Islet precursor cell (in vitro differentiated cells): ENCODE measurements around the gene DSTN.
A peak's percentile ranks its signal among the peaks of the same experiment; 100 is the strongest.

ENCODE experiments used
- DNase-seq: peaks from one replicate; pipeline ENCODE4 v3.0.0-alpha.2; 2018

Gene DSTN

GRCh38 chr20:17584689-17585088, 14.8 kb downstream of the DSTN start:
- no peak for DNase-seq

- DNase-seq = no peak
Observed at GRCh38 chr20:17586250-17586649, 16.4 kb downstream of the DSTN start.

DNA sequence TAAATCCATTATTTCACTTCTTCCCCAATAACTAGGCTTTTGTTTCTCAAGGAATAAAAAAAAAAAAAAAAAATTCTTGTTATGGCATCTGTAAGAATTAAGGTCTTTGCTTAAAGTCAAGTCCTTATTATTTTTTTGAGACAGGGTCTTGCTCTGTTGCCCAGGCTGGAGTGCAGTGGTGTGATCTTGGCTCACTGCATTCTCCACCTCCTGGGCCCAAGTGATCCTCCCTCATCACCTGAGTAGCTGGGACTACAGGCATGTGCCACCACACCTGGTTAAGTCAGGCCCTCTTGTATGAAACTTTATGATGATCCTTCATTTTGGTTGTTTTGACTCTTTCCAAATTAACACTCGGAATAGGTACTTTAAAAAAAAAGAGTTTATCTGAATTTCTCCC, 17.3 kb downstream of the DSTN start:
- no peak for DNase-seq

GRCh38 chr20:17587824-17588223, 17.9 kb downstream of the DSTN start:
- no peak for DNase-seq

- DNase-seq = no peak
Observed at GRCh38 chr20:17589161-17589834, 19.4 kb downstream of the DSTN start.

- no peak for DNase-seq
Observed at GRCh38 chr20:17590245-17590644, 20.4 kb downstream of the DSTN start.

- DNase-seq = no peak
Observed at GRCh38 chr20:17593902-17594301, 24.0 kb downstream of the DSTN start.

- peak; percentile 83 for DNase-seq
Observed at GRCh38 chr20:17594443-17594842, 24.6 kb downstream of the DSTN start.

DNA sequence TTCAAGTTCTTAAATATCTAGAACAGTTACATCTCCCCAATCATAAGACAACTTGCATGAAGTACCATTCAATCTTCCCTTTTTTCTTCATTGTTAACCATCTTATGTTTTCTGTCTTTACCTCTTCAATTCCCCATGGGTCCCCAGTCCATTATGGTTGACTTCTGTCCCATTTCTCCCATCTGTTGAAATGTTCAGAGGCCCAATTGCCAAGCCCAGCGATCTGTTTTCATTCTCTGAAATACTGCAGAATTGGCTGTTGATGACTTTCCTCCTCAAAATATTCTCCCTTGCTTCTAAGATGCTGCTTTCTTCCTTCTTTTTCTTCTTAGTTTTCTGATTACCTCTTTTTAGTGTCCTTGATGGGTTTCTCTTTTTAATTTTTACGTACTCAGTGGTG, 26.0 kb downstream of the DSTN start:
- DNase-seq = no peak

DNA sequence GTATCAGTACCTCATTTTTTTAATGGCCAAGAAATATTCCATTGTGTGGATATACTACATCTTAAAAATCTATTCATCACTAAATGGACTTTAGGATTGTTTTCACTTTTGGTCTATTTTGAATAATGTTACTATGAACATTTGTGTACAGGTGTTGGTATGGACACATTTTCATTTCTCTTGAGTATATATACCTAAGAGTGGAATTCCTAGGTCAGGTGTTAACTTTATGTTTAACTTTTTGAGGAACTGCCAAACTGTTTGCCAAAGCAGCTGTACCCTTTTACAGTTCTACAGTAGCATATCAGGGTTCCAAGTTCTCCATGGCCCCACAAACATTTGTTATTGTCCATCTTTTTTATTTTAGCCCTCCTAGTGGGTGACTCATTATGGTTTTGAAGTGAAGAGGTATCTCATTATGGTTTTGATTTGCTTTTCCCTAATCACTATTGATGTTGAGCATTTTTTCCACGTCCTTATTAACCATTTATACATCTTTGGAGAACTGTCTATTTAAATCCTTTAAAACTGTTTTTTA, 28.2 kb downstream of the DSTN start:
- DNase-seq = no peak

DNA sequence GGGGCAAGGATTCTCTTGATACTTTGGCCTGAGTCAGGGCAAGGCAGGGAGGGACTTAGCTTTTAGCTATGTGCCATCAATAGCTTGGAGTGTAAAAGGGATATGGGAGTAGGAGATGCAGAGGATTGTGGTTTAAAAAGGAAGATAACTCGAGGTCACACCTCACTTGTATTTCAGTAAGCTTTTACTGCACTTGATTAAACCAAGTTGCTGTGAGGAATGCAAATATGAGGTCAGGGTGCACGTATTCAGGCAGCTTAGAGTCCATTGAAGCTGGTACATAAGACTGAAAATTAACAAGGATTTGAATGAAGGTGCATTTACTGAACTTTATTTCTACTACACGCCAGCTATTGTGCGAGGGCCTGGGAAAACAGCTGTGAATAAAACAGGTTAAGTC, 32.1 kb downstream of the DSTN start:
- DNase-seq = no peak

DNA sequence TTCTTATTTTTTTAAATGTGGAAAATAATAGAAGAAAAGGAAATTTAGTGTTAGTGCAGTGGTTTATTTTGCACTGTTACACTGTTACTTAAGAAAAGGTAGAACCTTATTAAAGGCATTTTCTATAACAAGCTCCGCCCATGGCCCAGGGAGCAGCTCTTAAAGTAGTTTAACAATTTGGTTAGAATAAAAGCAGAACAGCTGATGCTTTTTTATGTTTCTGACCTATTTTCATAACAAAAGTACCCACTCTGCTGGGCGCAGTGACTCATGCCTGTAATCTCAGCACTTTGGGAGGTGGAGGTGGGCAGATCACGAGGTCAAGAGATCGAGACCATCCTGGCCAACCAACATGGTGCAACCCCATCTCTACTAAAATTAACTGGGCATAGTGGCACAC, 32.6 kb downstream of the DSTN start:
- no peak for DNase-seq

DNA sequence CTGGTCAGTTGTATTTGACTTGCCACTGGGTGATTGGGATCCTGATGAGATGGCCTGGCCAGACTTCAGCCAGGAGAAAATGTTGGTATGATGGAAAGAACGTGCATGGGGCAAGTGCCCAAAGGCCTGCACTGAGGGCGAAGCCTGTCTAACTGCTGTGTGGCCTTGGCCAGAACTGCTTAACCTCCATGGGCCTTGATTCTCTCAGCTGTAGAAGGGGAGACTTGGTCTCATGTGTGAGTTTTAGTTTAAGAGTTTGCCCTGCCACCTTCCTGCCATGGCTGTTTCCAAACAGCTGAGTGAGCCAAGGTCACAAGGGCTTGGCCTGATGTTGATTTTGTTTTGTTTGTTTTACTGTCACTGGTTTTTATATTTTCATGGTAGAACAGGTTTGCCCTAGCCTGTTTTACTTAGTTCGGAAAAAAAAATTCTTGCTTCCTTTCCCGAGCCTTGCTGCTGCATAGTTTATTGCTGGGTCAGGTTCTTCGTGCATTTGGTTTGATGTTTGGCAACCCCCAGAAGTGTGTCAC, 35.3 kb downstream of the DSTN start:
- DNase-seq = no peak

DNA sequence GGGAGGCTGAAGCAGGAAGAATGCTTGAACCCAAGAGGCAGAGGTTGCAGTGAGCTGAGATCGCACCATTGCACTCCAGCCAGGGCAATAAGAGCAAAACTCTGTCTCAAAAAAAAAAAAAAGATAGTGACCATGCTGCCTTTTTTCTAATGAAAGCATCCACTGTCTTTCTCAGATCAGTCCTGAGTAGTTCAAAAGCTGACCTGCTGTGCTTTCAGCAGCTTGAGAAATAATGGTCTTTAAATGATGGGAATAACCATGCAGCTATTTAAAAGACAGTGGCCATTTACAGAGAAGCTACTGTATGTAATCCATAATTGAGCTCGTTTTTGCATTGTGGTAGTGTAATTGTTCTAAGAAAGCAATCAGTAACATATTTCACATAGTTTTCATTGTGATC, 36.1 kb downstream of the DSTN start:
- DNase-seq = no peak

- no peak for DNase-seq
Observed at GRCh38 chr20:17608701-17609497, 39.0 kb downstream of the DSTN start.

DNA sequence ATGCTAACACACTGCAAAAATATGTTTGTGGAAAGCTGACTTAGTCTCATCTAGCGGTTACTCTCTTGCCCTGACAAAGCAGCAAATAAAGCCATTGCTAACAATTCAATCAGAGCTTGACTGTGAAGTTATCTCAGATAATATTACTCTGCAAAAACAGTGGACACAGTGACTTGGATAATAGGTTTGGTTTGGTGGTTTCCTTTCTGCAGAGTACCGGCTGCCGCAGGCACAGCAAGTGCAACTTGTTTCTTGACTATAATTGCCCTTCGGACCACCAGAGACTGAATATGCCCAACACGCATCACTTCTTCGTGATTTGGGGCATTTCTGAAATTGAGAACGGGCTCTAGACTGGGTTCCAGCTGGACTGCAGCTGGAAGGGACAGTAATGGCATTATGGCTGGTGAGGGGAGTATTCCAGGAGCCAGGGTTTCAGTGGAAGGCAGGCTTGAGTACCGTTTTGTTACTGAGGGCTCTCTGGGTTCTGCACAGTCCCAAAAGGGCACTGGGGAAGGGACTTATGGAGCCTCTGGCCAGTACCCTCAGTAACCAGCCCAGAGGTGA, 40.0 kb downstream of the DSTN start:
- no peak for DNase-seq

DNA sequence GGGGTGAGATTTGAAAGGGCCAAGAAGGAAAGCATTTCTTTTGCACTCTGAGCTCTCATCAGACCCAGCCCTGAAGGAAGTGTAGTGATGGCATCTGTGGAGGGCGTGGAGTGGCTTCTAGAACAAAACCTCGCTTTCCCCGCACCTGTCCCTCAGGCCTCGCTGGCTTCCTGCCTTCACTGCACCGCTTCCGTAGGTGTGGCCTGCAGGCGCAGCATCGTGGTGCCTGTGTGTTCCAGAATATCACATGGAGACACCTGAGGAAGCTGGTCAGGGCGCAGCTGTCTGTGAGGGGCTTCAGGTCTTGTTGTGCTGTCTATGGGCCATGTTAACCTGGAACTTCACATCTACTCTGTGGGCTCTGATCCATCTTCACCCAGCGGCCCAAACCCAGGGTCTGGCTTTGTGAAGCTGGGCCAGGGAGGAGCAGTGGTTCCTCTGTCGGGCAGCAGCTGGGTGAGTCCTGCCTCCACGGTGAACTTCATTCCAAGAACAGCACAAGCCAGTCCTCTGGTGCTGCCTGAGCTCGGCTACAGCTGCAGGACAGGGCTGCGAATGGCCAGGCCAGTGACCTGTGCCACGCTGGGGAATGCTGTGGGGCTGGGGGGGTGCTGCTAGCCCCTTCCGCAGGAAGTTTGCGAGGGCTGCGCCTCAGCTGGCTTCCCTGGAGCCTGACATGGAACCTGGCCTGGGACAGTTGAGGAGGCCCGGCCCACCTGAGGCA, 40.9 kb downstream of the DSTN start:
- DNase-seq = peak; percentile 64

GRCh38 chr20:17611290-17611539, 41.3 kb downstream of the DSTN start:
- peak; percentile 81 for DNase-seq

DNA sequence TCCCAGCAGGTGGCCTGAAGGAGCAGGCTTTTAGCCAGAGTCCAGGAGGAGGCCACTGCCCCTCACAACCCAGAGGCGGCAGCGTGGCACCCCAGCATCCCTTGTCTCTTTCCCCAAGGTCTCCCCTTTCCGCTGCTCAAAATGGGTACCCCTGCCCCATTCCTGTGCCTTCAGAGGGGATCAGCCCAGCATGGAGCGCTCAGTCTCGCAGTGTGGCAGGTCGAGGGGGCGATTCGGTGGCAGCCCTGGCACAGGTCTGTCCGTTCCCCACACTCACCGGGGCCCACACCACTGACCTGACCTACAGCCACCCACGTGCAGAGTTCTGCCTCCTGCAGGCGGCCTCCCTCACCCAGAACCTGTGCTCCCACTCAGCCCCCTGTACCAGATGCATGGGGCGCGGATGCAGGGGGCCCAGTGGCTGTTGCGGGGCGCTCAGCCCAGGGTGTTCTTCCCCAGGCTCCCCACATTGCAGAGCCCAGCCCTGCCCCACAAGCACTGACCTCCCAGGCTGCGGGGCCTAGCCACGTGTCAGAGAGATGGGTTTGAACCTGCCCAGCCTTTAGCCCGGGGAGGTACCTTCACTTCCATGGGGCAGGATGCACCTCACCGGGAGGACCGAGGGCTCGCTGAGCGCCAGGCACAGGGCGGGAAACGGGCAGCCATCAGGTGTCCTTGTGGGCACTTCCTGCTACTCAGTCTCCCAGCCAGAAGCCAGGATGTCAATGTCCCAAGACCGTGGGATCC, 41.8 kb downstream of the DSTN start:
- peak; percentile 55 for DNase-seq

DNA sequence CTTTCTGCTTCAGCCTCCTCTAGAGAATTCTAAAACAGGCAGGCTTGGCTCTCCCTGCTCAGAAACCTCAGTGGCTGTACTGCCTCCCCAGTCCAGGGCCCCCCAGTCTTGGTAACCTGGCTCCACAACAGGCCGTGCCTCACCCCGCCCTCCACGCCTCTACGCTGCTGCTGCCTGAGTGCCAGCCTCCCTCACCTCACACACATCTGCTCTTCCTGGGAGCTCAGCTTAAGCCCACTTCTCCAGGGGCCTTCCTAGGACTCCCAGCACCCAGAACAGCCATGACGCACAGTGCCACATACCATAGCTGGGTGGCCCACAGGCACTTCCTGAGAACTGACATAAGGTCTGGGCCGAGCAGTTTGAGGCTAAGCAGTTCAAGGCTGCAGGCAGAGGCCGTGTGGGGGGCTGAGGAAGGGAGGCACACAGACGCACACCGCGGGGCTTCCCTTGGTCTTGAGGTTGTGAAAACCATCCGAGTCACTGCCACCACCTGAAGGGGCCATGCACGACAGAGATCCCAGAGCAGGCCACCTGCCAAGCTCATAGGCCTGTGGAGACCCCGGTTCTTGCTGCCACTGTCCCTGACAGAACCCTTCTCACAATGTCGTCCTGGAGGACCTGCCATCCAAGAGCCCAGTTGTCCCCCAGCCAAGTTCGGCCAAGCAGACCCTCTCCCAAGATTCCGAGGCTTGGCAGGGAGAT, 42.6 kb downstream of the DSTN start:
- peak; percentile 66 for DNase-seq

- DNase-seq = no peak
Observed at GRCh38 chr20:17612992-17613327, 43.1 kb downstream of the DSTN start.
